Astrocyte (in vitro differentiated cells and primary cell): ENCODE data around the gene SCYGR1. TPM values are rescaled to one million over a fixed set of nuclear protein-coding genes. Genes with fewer than 3 reads are reported as not detected.

Experiments
- DNase-seq: peaks from one replicate; pipeline ENCODE4 v3.0.0-alpha.2; 2010; ENCODE audit warnings: low read depth
- FAIRE-seq: peaks from 2 replicates; lab custom pipeline; 2011; peaks lifted over from hg19 to GRCh38; lab: Jason Lieb, UNC
- H2AFZ ChIP-seq: 2 replicates; pipeline ENCODE4 v1.6.0; 2012; ENCODE audit warnings: low read depth, low read length, inconsistent platforms
- H3K27ac ChIP-seq: 2 replicates; pipeline ENCODE4 v1.5.1; 2011; ENCODE audit warnings: low read depth, low read length, inconsistent platforms
- H3K27me3 ChIP-seq: 2 replicates; pipeline ENCODE4 v1.6.0; 2011; ENCODE audit warnings: low read length, inconsistent platforms; ENCODE audit not compliant: insufficient read depth
- H3K36me3 ChIP-seq: 2 replicates; pipeline ENCODE4 v1.5.1; 2011; ENCODE audit warnings: low read length, inconsistent platforms; ENCODE audit not compliant: insufficient read depth
- H3K4me1 ChIP-seq: 2 replicates; pipeline ENCODE4 v1.5.1; 2011; ENCODE audit warnings: low read length, inconsistent platforms; ENCODE audit not compliant: insufficient read depth
- H3K4me2 ChIP-seq: 2 replicates; pipeline ENCODE4 v1.6.0; 2012; ENCODE audit warnings: low read length, inconsistent platforms
- H3K4me3 ChIP-seq: 2 replicates; pipeline ENCODE4 v1.5.1; 2011; ENCODE audit warnings: low read depth, mild to moderate bottlenecking, low read length, inconsistent platforms; ENCODE audit not compliant: insufficient read depth
- H3K79me2 ChIP-seq: 2 replicates; pipeline ENCODE4 v1.6.0; 2012; ENCODE audit warnings: mild to moderate bottlenecking, low read length, inconsistent platforms; ENCODE audit not compliant: insufficient read depth
- H3K9ac ChIP-seq: 2 replicates; pipeline ENCODE4 v1.6.0; 2012; ENCODE audit warnings: mild to moderate bottlenecking, low read length, inconsistent platforms
- H3K9me3 ChIP-seq: 2 replicates; pipeline ENCODE4 v1.5.1; 2012; ENCODE audit warnings: low read depth, mild to moderate bottlenecking, low read length, inconsistent platforms; ENCODE audit not compliant: insufficient read depth
- H4K20me1 ChIP-seq: 2 replicates; pipeline ENCODE4 v1.6.0; 2012; ENCODE audit warnings: low read length, inconsistent platforms; ENCODE audit not compliant: insufficient read depth
- H3K27ac Mint-ChIP-seq: one replicate; pipeline ENCODE4 v1.8.0; 2021; ENCODE audit warnings: mild to moderate bottlenecking, mixed read lengths; ENCODE audit not compliant: unreplicated experiment
- H3K27me3 Mint-ChIP-seq: one replicate; pipeline ENCODE4 v1.8.0; 2021; ENCODE audit warnings: low read depth, mixed read lengths; ENCODE audit not compliant: unreplicated experiment
- H3K36me3 Mint-ChIP-seq: one replicate; pipeline ENCODE4 v1.8.0; 2021; ENCODE audit warnings: low read depth, mixed read lengths; ENCODE audit not compliant: unreplicated experiment
- H3K4me1 Mint-ChIP-seq: one replicate; pipeline ENCODE4 v1.8.0; 2021; ENCODE audit warnings: low read depth, mixed read lengths; ENCODE audit not compliant: unreplicated experiment
- H3K4me3 Mint-ChIP-seq: one replicate; pipeline ENCODE4 v1.8.0; 2021; ENCODE audit warnings: mild to moderate bottlenecking, moderate library complexity, mixed read lengths; ENCODE audit not compliant: unreplicated experiment
- H3K9me3 Mint-ChIP-seq: one replicate; pipeline ENCODE4 v1.8.0; 2021; ENCODE audit warnings: mild to moderate bottlenecking, mixed read lengths; ENCODE audit not compliant: unreplicated experiment
- CTCF ChIP-seq: IDR thresholded peaks from 2 replicates; pipeline ENCODE4 v1.5.1; 2011; ENCODE audit warnings: low read depth, mild to moderate bottlenecking, inconsistent platforms, low read length, moderate library complexity; ENCODE audit not compliant: insufficient read depth
- EZH2 ChIP-seq: IDR thresholded peaks from 2 replicates; pipeline ENCODE4 v1.6.1; 2012; ENCODE audit warnings: mild to moderate bottlenecking, low read length, inconsistent platforms; ENCODE audit not compliant: insufficient read depth
- total RNA-seq: library from RNA; stranded (reverse); gene quantifications from 2 replicates; pipeline ENCODE4 v1.2.1, GENCODE V29; 2021

Gene SCYGR1
- total RNA-seq, 1 donor from 2014 or later, result not detected

DNA sequence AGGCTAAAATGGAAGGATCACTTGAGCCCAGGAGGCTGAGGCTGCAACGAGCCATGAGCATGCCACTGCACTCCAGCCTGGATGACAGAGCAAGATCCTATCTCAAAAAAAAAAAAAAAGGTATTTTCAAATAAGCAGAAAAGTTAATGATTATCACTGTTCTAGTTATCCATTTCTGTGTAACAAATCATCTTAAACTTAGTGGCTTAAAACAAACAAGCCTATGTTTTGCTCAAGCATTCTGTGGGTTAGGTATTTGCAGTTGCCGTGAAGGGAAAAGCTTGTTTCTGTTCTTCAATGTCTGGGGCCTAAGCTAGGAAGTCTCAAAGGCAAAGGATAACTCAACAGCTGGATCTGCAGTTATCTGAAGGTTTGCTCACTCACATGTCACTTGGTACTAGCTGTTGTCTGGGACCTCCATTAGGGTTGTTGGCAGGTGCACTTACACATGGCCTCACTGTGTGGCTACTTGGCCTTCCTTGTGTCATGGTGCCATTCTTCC lies 48.6 kb downstream of the SCYGR1 start:
- Histone ChIP-seq H3K4me2 (no peak overlapping the region), H3K79me2 (no peaks in the 10 kb centered on the region), H3K36me3 (peaks cover 9% of the 10 kb centered on the region), H3K4me1 (no peaks in the 10 kb centered on the region), H3K9me3 (no peaks in the 10 kb centered on the region), H3K27me3 (no peaks in the 10 kb centered on the region), H3K27ac (no peak overlapping the region), H3K4me3 (no peak overlapping the region), H4K20me1 (no peaks in the 10 kb centered on the region), H3K9ac (no peak overlapping the region), H2AFZ (no peak overlapping the region)
- Mint-ChIP-seq H3K27ac (no peak overlapping the region), H3K27me3 (no peaks in the 10 kb centered on the region), H3K4me3 (no peak overlapping the region), H3K36me3 (peaks cover 7% of the 10 kb centered on the region), H3K9me3 (no peaks in the 10 kb centered on the region), H3K4me1 (no peaks in the 10 kb centered on the region)
- FAIRE-seq (no peak), DNase-seq (no peak)
- TF ChIP-seq CTCF (no peak), EZH2 (no peak)

Other genes with a start within 250 kb of the SCYGR1 start
- gene COL4A4, start 223.7 kb downstream of the SCYGR1 start, total RNA-seq, result 0.36 and 0.62 TPM in 2 replicates
- gene COL4A3, start 223.3 kb downstream of the SCYGR1 start, total RNA-seq, result 0.02 TPM in 1 of 2 replicates, not detected in the other
- gene MFF, start 62.7 kb downstream of the SCYGR1 start, total RNA-seq, result 49.7 and 51.6 TPM in 2 replicates
- gene TM4SF20, start 8.6 kb downstream of the SCYGR1 start, total RNA-seq, result not detected in 2 replicates
- 84.1 and 87.9 TPM in 2 replicates for gene AGFG1, start 84.2 kb upstream of the SCYGR1 start, total RNA-seq
- not detected in 2 replicates for gene SCYGR2, start 210.9 kb upstream of the SCYGR1 start, total RNA-seq
- gene SCYGR3, start 226.9 kb upstream of the SCYGR1 start, total RNA-seq, result not detected in 2 replicates
- not detected in 2 replicates for gene SCYGR4, start 229.5 kb upstream of the SCYGR1 start, total RNA-seq